Endothelial cell of umbilical vein (primary cell): ENCODE data around the gene JSRP1.

Experiments
- EZH2 ChIP-seq: IDR thresholded peaks from 2 replicates; pipeline ENCODE4 v1.6.1; 2012; ENCODE audit warnings: borderline replicate concordance, low read depth, mild to moderate bottlenecking, moderate library complexity, low read length, inconsistent platforms; ENCODE audit not compliant: severe bottlenecking
- JUN ChIP-seq: IDR thresholded peaks from 2 replicates; pipeline ENCODE4 v1.6.1; 2011; ENCODE audit warnings: borderline replicate concordance, low read depth; ENCODE audit not compliant: insufficient read length, insufficient read depth
- POLR2A ChIP-seq: IDR thresholded peaks from 2 replicates; pipeline ENCODE4 v1.6.1; 2012; ENCODE audit warnings: low read depth, mild to moderate bottlenecking, control low read depth, low read length
- TF ChIP-seq, protein P1 (sequence below), 2 donors: IDR thresholded peaks; 1 replicate in 1 of 2; 2 replicates in 1 of 2; pipeline ENCODE4 v1.5.1; 2011; ENCODE audit warnings: low read length in 2 of 2, mild to moderate bottlenecking in 2 of 2, moderate library complexity in 2 of 2, control low read depth in 1 of 2, inconsistent platforms in 1 of 2, low read depth in 1 of 2; ENCODE audit not compliant: insufficient read depth in 1 of 2; ENCODE audit errors: extremely low read depth in 1 of 2

DNA sequence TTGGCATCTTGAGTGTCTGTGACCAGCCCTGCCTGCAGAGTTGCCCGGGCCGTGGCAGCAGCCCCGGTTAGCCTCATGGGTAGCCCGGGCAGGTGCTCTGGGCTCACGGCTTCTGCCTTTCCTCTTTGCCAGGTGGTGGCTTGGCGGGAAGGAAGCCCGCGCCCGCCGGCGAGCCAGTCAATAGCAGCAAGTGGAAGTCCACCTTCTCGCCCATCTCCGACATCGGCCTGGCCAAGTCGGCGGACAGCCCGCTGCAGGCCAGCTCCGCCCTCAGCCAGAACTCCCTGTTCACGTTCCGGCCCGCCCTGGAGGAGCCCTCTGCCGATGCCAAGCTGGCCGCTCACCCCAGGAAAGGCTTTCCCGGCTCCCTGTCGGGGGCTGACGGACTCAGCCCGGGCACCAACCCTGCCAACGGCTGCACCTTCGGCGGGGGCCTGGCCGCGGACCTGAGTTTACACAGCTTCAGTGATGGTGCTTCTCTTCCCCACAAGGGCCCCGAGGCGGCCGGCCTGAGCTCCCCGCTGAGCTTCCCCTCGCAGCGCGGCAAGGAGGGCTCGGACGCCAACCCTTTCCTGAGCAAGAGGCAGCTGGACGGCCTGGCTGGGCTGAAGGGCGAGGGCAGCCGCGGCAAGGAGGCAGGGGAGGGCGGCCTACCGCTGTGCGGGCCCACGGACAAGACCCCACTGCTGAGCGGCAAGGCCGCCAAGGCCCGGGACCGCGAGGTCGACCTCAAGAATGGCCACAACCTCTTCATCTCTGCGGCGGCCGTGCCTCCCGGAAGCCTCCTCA is 30.0 kb downstream of the JSRP1 start:
- TF ChIP-seq JUN (no peak), POLR2A (no peak), EZH2 (no peak)
- TF ChIP-seq, protein P1, sequence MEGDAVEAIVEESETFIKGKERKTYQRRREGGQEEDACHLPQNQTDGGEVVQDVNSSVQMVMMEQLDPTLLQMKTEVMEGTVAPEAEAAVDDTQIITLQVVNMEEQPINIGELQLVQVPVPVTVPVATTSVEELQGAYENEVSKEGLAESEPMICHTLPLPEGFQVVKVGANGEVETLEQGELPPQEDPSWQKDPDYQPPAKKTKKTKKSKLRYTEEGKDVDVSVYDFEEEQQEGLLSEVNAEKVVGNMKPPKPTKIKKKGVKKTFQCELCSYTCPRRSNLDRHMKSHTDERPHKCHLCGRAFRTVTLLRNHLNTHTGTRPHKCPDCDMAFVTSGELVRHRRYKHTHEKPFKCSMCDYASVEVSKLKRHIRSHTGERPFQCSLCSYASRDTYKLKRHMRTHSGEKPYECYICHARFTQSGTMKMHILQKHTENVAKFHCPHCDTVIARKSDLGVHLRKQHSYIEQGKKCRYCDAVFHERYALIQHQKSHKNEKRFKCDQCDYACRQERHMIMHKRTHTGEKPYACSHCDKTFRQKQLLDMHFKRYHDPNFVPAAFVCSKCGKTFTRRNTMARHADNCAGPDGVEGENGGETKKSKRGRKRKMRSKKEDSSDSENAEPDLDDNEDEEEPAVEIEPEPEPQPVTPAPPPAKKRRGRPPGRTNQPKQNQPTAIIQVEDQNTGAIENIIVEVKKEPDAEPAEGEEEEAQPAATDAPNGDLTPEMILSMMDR (IDR thresholded peaks at IDR 0.05; ENCODE audit: extremely low read depth in 1 of 2, insufficient read depth in 1 of 2, low read depth in 1 of 2, low read length in 2 of 2), result no peak
